HepG2 (cell line): Measurements from ENCODE around the gene GRIN2C. TPM values are rescaled to one million over a fixed set of nuclear protein-coding genes. Genes with fewer than 3 reads are reported as not detected.

Experiments used
- ATAC-seq: fragments of 200-7000 bp; cut with Tn5 transposase; 3 replicates; pipeline ENCODE4 v1.9.1; 2020; ENCODE audit warnings: mild to moderate bottlenecking, moderate library complexity
- BruUV-seq: library from RNA; stranded (reverse); fragments of 400-500 nt; replicated peaks from 2 replicates; lab custom pipeline; 2021; lab: Mats Ljungman, UMichigan
- CTCF ChIA-PET: fragments of 300-600 bp; formaldehyde crosslinking; extraction: SDS; loops from one replicate; lab custom pipeline; 2021; ENCODE audit warnings: low total read pairs, inconsistent platforms, low intra/inter-chr PET ratio; lab: Yijun Ruan, JAX
- POLR2A ChIA-PET: fragments of 350-600 bp; sonication (Branson Sonifier 250); formaldehyde crosslinking; loops from one replicate; lab custom pipeline; 2020; ENCODE audit warnings: antibody characterized with exemption, inconsistent platforms; lab: Yijun Ruan, JAX
- DNase-seq: peaks from one replicate; pipeline ENCODE4 v3.0.0-alpha.2; 2015; ENCODE audit warnings: low spot score
- FAIRE-seq: peaks from 3 replicates; lab custom pipeline; 2011; peaks lifted over from hg19 to GRCh38; lab: Jason Lieb, UNC
- H2AFZ ChIP-seq: one replicate; pipeline ENCODE4 v1.6.1; 2011; ENCODE audit warnings: low read length, inconsistent platforms
- H3K27ac ChIP-seq: fragments of 300-600 bp; 3 replicates; pipeline ENCODE4 v1.8.0; 2011; ENCODE audit warnings: mixed run types, mild to moderate bottlenecking, mixed read lengths, low read length, inconsistent platforms; ENCODE audit not compliant: insufficient read depth; ENCODE audit errors: extremely low read length
- H3K27me3 ChIP-seq, 2 experiments: fragments of 200-600 bp in 1 of 2; 2 replicates in 1 of 2; 3 replicates in 1 of 2; pipeline versions ENCODE4 v1.6.0 to v1.8.0; 2011; ENCODE audit warnings: low read length in 2 of 2, mild to moderate bottlenecking in 2 of 2, moderate library complexity in 2 of 2, inconsistent platforms in 1 of 2; ENCODE audit not compliant: insufficient read depth in 2 of 2, control insufficient read depth in 1 of 2
- H3K36me3 ChIP-seq, 2 experiments: fragments of 200-600 bp in 1 of 2; replicated peaks in 1 of 2; 2 replicates in 1 of 2; 3 replicates in 1 of 2; pipeline versions ENCODE4 v1.5.1 to v1.8.0; 2011; ENCODE audit warnings: low read length in 2 of 2, inconsistent platforms in 1 of 2; ENCODE audit not compliant: insufficient read depth in 2 of 2, control insufficient read depth in 1 of 2
- H3K4me1 ChIP-seq: 2 replicates; pipeline ENCODE4 v1.5.1; 2012; ENCODE audit warnings: low read length, inconsistent platforms; ENCODE audit not compliant: insufficient read depth
- H3K4me2 ChIP-seq: 2 replicates; pipeline ENCODE4 v1.6.0; 2011; ENCODE audit warnings: low read depth, low read length, inconsistent platforms
- H3K4me3 ChIP-seq, 3 experiments: fragments of 200-600 bp in 1 of 3; sonication (generic), shearing (Covaris generic) in 1 of 3; replicated peaks in 1 of 3; 2 replicates each; pipeline ENCODE4 v1.5.1; 2011 to 2016; ENCODE audit warnings: low read length in 3 of 3, inconsistent platforms in 2 of 3, low read depth in 2 of 3, mild to moderate bottlenecking in 2 of 3, control low read depth in 1 of 3, mixed read lengths in 1 of 3; ENCODE audit not compliant: insufficient read depth in 1 of 3
- H3K79me2 ChIP-seq: one replicate; pipeline ENCODE4 v1.6.1; 2011; ENCODE audit warnings: low read length, inconsistent platforms; ENCODE audit not compliant: insufficient read depth
- H3K9ac ChIP-seq: 2 replicates; pipeline ENCODE4 v1.6.0; 2011; ENCODE audit warnings: mild to moderate bottlenecking, low read depth, low read length, inconsistent platforms; ENCODE audit not compliant: insufficient read depth
- H3K9me3 ChIP-seq: 2 replicates; pipeline ENCODE4 v1.5.1; 2012; ENCODE audit warnings: mild to moderate bottlenecking, low read length
- H4K20me1 ChIP-seq: 2 replicates; pipeline ENCODE4 v1.6.0; 2011; ENCODE audit warnings: inconsistent platforms, mild to moderate bottlenecking, low read length, moderate library complexity; ENCODE audit not compliant: insufficient read depth
- FOSL2 ChIP-seq: sonication (generic); formaldehyde crosslinking; IDR thresholded peaks from 2 replicates; pipeline ENCODE4 v1.4.0; 2020; ENCODE audit warnings: missing genetic modification reagents
- GRHL1 ChIP-seq: sonication (generic); formaldehyde crosslinking; conservative IDR thresholded peaks from 2 replicates; pipeline ENCODE4 v1.8.0; 2022; ENCODE audit warnings: missing genetic modification reagents
- MED8 ChIP-seq: sonication (generic); formaldehyde crosslinking; IDR thresholded peaks from 2 replicates; pipeline ENCODE4 v1.8.1; 2023; ENCODE audit warnings: mild to moderate bottlenecking, missing genetic modification reagents; ENCODE audit not compliant: insufficient replicate concordance
- ZBTB40 ChIP-seq, 2 experiments: fragments of 450-650 bp in 1 of 2; sonication (generic) in 1 of 2; formaldehyde crosslinking in 1 of 2; IDR thresholded peaks; 2 replicates each; pipeline versions ENCODE4 v1.6.1 to v1.8.0; 2016 to 2022; ENCODE audit warnings: antibody characterized with exemption in 1 of 2, mild to moderate bottlenecking in 1 of 2, missing genetic modification reagents in 1 of 2
- whole genome bisulfite sequencing: methylation state at CpG from one replicate; pipeline ENCODE4 v1.1.6; 2017; ENCODE audit warnings: low lambda C conversion rate; 5-methylcytosine and 5-hydroxymethylcytosine counted together
- in situ Hi-C: cut with HindIII; loops from 2 replicates; pipeline ENCODE4 v1.10.0; 2017; ENCODE audit warnings: low pct_unique_long_range_greater_than_20kb; ENCODE audit not compliant: extremely low pct_ligation_motif_present
- intact Hi-C: fragments of 100-400 bp; cut with micrococcal nuclease; formaldehyde crosslinking; loops from one replicate; pipeline ENCODE4 v1.10.0; 2022; ENCODE audit not compliant: unreplicated experiment
- polyA plus RNA-seq, 8 experiments: library from polyadenylated mRNA; depleted of rRNA in 3 of 8; stranded (reverse) in 7 of 8; unstranded in 1 of 8; fragments of >200 nt; fragmentation: Illumina TruSeq in 4 of 8; extraction: Trizol in 4 of 8; gene quantifications; 2 replicates each; pipeline versions ENCODE4 v1.2.1 to v1.2.3, GENCODE V29; 2011 to 2016; ENCODE audit warnings: low read depth in 4 of 8, missing spikeins in 1 of 8, mixed read lengths in 1 of 8; ENCODE audit not compliant: insufficient read depth in 1 of 8
- total RNA-seq, 5 experiments: library from RNA; depleted of rRNA; stranded (reverse); fragments of >200 nt; fragmentation: Illumina TruSeq; extraction: Trizol; gene quantifications; 2 replicates each; pipeline ENCODE4 v1.2.3, GENCODE V29; 2016; ENCODE audit warnings: low read depth in 1 of 5

Gene GRIN2C
- total and polyA plus RNA-seq, 2 of the 13 experiments (the other 11 are each of a cell fraction or from before 2014, with no cell fraction given) = 0.03 to 0.11 TPM

GRCh38 chr17:74875155-74875976 lies 15.7 kb upstream of the GRIN2C start:
- no peak for ATAC-seq
- Histone ChIP-seq H3K36me3 (no peaks in the 10 kb centered on the region), H3K4me3 (no peak overlapping the region), H3K27me3 (peaks cover 4 to 27% of the 10 kb centered on the region in 2 experiments; a peak in 4 of 5 replicates), H3K27ac (no peak overlapping the region), H2AFZ (no peak overlapping the region), H3K4me1 (peaks cover 70% of the 10 kb centered on the region), H4K20me1 (no peaks in the 10 kb centered on the region), H3K79me2 (peaks cover 11% of the 10 kb centered on the region), H3K9ac (no peak overlapping the region), H3K9me3 (no peaks in the 10 kb centered on the region), H3K4me2 (peak overlapping the region; percentile 38)
- intact Hi-C loops = no loop called here
- in situ Hi-C loops = no loop called here
- no peak for FAIRE-seq
- no TSS peak for BruUV-seq
- 20% methylated on average over 5 of the region's 5 CpGs for WGBS
- ChIA-PET CTCF (no interaction called here), POLR2A (interaction anchor here (1.1 to 1.3 kb wide), 2 partner anchors 10 to 125 kb away, joined by 3 read pairs; no protein-coding TSS in a partner anchor)
- no peak for DNase-seq
- TF ChIP-seq FOSL2 (CRISPR knock-in tag) (peak; percentile 87), GRHL1 (CRISPR knock-in tag) (no peak)

- ChIA-PET CTCF (no interaction called here), POLR2A (interaction anchor here (1.1 to 2.1 kb wide), 3 partner anchors 9 to 444 kb away, joined by 3 to 14 read pairs (median 3); no protein-coding TSS in a partner anchor)
- FAIRE-seq (no peak), DNase-seq (no peak), ATAC-seq (no peak)
- in situ Hi-C loops = no loop called here
- H3K79me2 ChIP-seq = peaks cover 11% of the 10 kb centered on the region
- no peak overlapping the region for H2AFZ ChIP-seq
- no peak overlapping the region for H3K4me3 ChIP-seq
- intact Hi-C loops = no loop called here
- H3K27ac ChIP-seq = no peak overlapping the region
- H3K27me3 ChIP-seq = peaks cover 2 to 21% of the 10 kb centered on the region in 2 experiments; a peak in 4 of 5 replicates
- H3K4me1 ChIP-seq = peaks cover 77% of the 10 kb centered on the region
- H3K9me3 ChIP-seq = no peaks in the 10 kb centered on the region
- peak overlapping the region; percentile 85; the same call in 1 of the 2 replicates for H3K4me2 ChIP-seq
- WGBS = 94% methylated on average over 5 of the region's 5 CpGs
- peaks cover 0 to 1% of the 10 kb centered on the region in 2 experiments; a peak in 1 of 5 replicates for H3K36me3 ChIP-seq
- H4K20me1 ChIP-seq = no peaks in the 10 kb centered on the region
- no TSS peak for BruUV-seq
- no peak overlapping the region for H3K9ac ChIP-seq
- TF ChIP-seq MED8 (CRISPR knock-in tag) (no peak), ZBTB40 (IDR thresholded peaks at IDR 0.05) (peak; percentile 51; the same call in 1 of the 2 replicates), ZBTB40 (CRISPR knock-in tag; IDR thresholded peaks at IDR 0.05) (peak; percentile 96)
Observed at GRCh38 chr17:74874615-74875037, 14.9 kb upstream of the GRIN2C start.
